Fibroblast of villous mesenchyme (primary cell): Measurements from ENCODE around the gene MAD1L1. TPM values are rescaled to one million over a fixed set of nuclear protein-coding genes. Genes with fewer than 3 reads are reported as not detected.

Experiments
- DNase-seq: peaks from one replicate; pipeline ENCODE4 v3.0.0-alpha.2; 2010; ENCODE audit warnings: low read depth
- H3K4me3 ChIP-seq: 2 replicates; pipeline ENCODE4 v1.5.1; 2011; ENCODE audit warnings: low read depth, mild to moderate bottlenecking, low read length
- total RNA-seq: library from RNA; depleted of rRNA; stranded (reverse); fragments of >200 nt; gene quantifications from 2 replicates; pipeline ENCODE4 v1.2.3, GENCODE V29; 2012
- TF ChIP-seq, protein P1 (sequence below): IDR thresholded peaks from 2 replicates; pipeline ENCODE4 v1.5.1; 2012; ENCODE audit warnings: low read depth, mild to moderate bottlenecking, low read length; ENCODE audit not compliant: insufficient read depth

MAD1L1 gene
- total RNA-seq, 1 donor = 43.6 TPM

DNA sequence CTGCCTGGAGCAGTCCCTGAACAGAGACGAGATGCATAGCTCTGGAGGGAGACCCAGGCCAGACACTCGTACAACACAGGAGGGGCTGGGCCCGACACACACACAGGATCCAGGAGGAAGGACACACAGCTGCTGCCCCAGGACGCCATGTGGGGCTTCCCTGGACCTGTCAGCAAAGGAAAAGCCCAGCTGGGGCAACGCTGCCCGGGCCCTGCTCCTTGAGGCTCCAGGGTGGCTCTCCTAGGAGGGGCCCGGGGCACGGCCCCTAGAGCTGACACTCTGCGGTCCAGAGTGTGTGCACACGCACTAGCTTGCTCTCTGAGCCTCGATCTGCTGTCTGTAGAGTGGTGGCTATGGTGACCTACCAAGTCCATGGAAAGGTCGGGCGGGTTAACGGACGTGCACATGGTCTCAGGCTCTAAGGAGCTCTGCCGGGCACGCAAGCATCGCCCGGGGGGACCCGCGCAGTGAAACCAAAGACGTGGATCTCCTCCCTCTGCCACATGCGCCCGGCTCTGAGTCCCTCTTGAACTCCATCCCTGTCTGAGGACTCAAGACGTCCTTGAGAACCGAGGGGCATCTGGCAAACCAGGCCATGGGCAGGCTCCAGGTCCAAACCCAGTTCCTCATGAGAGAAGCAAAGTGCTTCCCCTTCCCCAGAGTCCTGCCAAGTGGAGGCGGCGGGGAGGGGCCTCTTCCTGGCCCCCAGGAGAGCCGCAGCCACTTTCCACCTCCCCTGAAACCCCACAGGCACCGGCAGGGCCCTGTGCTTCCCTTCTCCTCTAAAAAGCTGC lies 283.7 kb downstream of the MAD1L1 start:
- TF ChIP-seq, protein P1, sequence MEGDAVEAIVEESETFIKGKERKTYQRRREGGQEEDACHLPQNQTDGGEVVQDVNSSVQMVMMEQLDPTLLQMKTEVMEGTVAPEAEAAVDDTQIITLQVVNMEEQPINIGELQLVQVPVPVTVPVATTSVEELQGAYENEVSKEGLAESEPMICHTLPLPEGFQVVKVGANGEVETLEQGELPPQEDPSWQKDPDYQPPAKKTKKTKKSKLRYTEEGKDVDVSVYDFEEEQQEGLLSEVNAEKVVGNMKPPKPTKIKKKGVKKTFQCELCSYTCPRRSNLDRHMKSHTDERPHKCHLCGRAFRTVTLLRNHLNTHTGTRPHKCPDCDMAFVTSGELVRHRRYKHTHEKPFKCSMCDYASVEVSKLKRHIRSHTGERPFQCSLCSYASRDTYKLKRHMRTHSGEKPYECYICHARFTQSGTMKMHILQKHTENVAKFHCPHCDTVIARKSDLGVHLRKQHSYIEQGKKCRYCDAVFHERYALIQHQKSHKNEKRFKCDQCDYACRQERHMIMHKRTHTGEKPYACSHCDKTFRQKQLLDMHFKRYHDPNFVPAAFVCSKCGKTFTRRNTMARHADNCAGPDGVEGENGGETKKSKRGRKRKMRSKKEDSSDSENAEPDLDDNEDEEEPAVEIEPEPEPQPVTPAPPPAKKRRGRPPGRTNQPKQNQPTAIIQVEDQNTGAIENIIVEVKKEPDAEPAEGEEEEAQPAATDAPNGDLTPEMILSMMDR = no peak

DNA sequence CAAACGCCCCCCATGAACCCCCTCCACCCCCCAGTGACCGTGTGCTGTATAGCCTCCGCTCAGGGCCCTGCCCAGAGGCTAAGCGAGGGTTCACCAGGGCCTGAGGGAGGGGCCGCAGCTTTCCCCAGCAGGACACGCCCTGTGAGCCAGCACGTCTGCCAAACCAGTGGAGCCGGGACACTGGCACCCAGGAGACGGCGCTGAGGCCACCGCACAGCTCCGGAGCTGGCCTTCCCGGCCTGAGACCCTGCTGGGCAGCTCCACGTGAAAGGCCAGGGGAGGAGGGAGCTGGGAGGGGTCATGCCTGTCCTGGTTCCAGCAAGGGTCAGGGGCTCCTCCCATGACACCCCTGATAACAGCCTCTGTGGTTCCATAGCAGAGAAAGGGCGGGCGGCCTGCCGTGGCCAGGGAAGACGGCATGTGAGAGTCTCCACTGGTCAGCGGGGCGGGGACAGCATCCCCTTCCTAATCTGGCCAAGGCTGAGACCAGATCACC lies 284.4 kb downstream of the MAD1L1 start:
- no peak for DNase-seq
- H3K4me3 ChIP-seq = no peak overlapping the region
- TF ChIP-seq, protein P1 = no peak

More for the DNA sequence above, 283.7 kb downstream of the MAD1L1 start:
- DNase-seq = no peak
- H3K4me3 ChIP-seq = no peak overlapping the region

DNA sequence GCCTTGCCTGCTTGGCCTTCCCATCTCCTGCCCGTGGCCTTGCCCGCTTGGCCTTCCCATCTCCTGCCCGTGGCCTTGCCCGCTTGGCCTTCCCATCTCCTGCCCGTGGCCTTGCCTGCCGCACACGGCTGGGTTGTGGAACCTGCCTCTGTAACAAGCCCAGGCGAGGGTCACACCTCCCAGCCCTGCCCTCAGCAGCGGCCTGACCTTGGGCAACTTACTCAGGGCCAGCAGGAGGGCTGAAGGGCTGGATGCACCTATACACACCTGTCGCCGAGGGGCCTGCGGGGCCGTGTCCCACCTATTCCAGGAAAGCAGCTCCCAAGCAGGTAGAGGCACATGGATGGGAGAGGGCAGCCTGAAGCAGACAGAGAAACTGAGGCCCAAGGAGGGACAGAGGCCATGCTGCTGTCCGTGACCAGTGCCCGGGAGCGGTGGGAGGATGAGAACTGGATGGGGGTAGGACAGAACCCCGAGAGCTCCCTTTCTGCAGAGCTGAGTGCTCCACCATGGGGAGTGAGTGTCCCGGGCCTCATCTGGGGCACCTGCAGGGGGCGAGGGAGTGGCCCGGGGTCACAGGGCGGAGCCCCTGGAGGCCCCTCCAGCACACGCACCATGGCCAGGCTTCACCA lies 285.0 kb downstream of the MAD1L1 start:
- TF ChIP-seq, protein P1 = no peak
- no peak overlapping the region for H3K4me3 ChIP-seq
- no peak for DNase-seq

DNA sequence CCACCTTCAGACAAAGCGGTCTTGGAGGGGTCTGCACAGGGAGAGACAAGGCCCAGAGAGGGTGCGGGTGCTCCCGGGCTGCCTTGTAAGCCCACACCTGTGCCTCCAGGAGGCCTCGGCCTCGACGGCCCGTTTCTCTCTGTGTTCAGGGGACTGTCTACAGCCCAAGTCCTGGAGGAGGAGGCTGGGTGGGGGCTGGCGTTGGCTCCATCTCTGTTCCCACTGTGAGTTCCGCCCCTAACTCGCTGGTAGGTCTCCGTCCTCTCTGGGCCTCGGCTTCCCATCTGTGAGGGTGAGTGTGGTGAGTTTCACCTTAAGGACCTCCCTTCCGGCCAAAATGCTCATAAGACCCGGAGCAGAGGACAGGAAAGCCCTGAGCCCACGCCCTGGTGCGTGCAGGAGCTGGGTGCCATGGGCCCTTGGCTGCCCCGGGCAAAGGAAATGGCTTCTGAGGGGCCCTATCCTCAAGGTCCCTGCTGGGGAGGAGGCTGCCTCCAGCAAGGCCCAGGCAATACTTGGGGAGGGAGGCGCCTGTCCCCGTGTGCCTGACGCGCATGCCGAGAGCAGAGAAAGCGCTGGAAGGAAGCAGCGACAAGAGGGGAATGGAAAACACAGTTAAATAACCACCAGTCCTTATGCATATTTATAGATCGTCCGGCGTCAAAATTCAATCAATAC lies 285.8 kb downstream of the MAD1L1 start:
- DNase-seq = no peak
- no peak overlapping the region for H3K4me3 ChIP-seq
- TF ChIP-seq, protein P1 = no peak

DNA sequence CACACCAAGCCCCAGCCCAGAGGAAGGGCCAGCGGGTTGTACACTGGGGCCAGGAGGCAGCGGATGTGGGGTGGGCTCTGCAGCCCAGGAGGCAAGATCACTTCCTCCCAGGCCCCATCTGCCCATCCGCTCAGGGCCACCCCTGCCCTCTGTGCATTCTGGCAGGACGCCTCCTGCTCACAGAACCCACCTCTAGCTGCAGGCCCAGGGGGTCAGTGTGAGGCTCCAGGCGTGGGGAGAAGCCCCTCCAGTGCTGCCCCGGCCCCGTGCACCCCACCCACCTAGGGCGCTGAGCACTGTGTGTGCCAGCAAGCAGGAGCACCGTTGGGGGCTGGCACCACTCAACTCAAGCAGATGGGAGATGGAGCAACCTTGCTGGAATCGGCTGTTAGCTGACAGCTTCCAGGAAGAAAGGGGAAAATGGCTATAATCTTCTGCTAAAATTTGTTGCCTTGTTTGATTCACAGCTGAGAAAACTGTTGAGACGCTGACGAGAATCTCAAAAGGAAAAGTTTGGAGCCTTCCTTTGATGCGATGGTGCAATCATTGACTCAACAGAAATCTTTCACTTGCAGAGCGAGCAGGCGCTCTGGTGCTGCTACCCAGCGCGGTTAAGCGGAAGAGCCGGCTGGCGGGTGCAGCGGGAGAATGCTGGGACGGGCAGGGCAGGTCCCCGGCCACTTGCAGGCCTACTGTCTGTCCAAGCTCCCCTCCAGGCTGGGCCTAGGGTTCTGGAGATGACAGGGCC lies 286.5 kb downstream of the MAD1L1 start:
- DNase-seq = no peak
- H3K4me3 ChIP-seq = no peak overlapping the region
- TF ChIP-seq, protein P1 = no peak

DNA sequence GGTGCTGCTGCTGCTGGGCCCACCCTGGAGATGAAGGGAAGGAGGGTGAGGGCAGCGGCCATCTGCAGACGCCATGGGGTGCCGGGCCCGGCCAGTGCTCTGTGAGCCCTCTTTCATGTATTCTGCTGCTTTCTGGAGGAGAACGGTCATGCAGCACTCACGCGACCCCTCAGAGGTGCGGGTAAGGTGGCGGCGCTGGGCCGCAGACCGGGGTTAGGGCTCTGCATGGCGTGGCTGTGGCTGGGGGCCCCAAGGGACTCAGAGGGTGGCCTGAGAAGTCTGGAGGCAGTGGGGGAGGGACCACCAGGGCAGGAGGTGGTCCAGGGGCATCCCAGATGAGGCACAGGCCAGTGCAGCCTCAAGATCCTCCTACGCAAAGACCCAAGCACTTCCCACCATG lies 287.2 kb downstream of the MAD1L1 start:
- no peak for DNase-seq
- TF ChIP-seq, protein P1 = no peak
- H3K4me3 ChIP-seq = no peak overlapping the region
